Measurements from ENCODE around the gene CMTM4. TPM values are rescaled to one million over a fixed set of nuclear protein-coding genes. Genes with fewer than 3 reads are reported as not detected.

Gene CMTM4
- total and polyA plus RNA-seq, 2 of the 4 experiments (the other 2 are of a cell fraction) = 9.0 to 14.5 TPM

- H3K27me3 ChIP-seq (ENCODE audit: control insufficient read depth, insufficient read depth, low read length) = no peaks in the 10 kb centered on the region
- POLR2A ChIA-PET (ENCODE audit: unreplicated experiment) = no interaction called here
- H2BK15ac ChIP-seq (ENCODE audit: low read depth, low read length) = no peak overlapping the region
- H2BK120ac ChIP-seq (ENCODE audit: low read depth, low read length) = no peak overlapping the region
- H3K56ac ChIP-seq (ENCODE audit: extremely low read depth, insufficient read depth, low read length) = no peak overlapping the region
- no peak overlapping the region for H2AK9ac ChIP-seq (replicated peaks; ENCODE audit: low read depth, low read length, poor library complexity)
- no peak overlapping the region for H3K27ac ChIP-seq (ENCODE audit: insufficient read depth, low read length)
- no peak for DNase-seq
- H2BK20ac ChIP-seq (ENCODE audit: low read depth, low read length) = no peak overlapping the region
- H2AFZ ChIP-seq (replicated peaks; ENCODE audit: low read length, poor library complexity) = no peak overlapping the region
- no peak overlapping the region for H2BK5ac ChIP-seq (ENCODE audit: low read depth, low read length, poor library complexity, severe bottlenecking)
- no TSS peak for BruUV-seq (replicated peaks)
- peaks cover 12% of the 10 kb centered on the region for H3K4me1 ChIP-seq (ENCODE audit: control insufficient read depth, insufficient read depth, low read length)
- H4K5ac ChIP-seq (ENCODE audit: low read depth, low read length) = no peak overlapping the region
- H3K23ac ChIP-seq (ENCODE audit: low read depth, low read length) = no peak overlapping the region
- CTCF ChIA-PET = no interaction called here
- H3K4me3 ChIP-seq (ENCODE audit: insufficient read depth, low read depth, low read length) = no peak overlapping the region
- H3K9ac ChIP-seq (ENCODE audit: low read depth, low read length) = no peak overlapping the region
- H3K4ac ChIP-seq (ENCODE audit: low read depth, low read length) = no peak overlapping the region
- peaks cover 45% of the 10 kb centered on the region for H3K36me3 ChIP-seq (ENCODE audit: control insufficient read depth, insufficient read depth, low read length)
- H3K9me1 ChIP-seq (ENCODE audit: insufficient read depth, low read length) = peaks cover 5% of the 10 kb centered on the region
- WGBS, 2 experiments (ENCODE audit: extremely low coverage in 2 of 2, insufficient read length in 1 of 2) = no CpG with 5 or more reads among the region's 3 CpGs
- no peak overlapping the region for H4K8ac ChIP-seq (ENCODE audit: low read depth in 2 of 2, low read length in 2 of 2)
- H3K14ac ChIP-seq (replicated peaks; ENCODE audit: low read depth, low read length) = no peak overlapping the region
- peaks cover 82% of the 10 kb centered on the region for H4K20me1 ChIP-seq (ENCODE audit: insufficient read depth, low read length)
- no peak overlapping the region for H3K4me2 ChIP-seq (ENCODE audit: low read depth, low read length)
- H3K18ac ChIP-seq (ENCODE audit: low read depth, low read length) = no peak overlapping the region
- no peak overlapping the region for H2AK5ac ChIP-seq (ENCODE audit: low read depth, low read length)
- H3K9me3 ChIP-seq (ENCODE audit: control insufficient read depth, insufficient read depth, low read length) = no peaks in the 10 kb centered on the region
- ATAC-seq (ENCODE audit: low read depth) = no peak
- TF ChIP-seq RCOR1 (IDR thresholded peaks at IDR 0.05; ENCODE audit: insufficient replicate concordance, low read length) = no peak
- no peak for TF ChIP-seq CEBPB (IDR thresholded peaks at IDR 0.05; ENCODE audit: low read depth, low read length)
- in situ Hi-C loops (cut with MboI; ENCODE audit: low sequenced_read_pairs) = no loop called here
- H4K91ac ChIP-seq (ENCODE audit: insufficient read depth, low read depth, low read length) = no peak overlapping the region
- dilution Hi-C loops (cut with HindIII; ENCODE audit: low sequenced_read_pairs, unreplicated experiment) = no loop called here
- peaks cover 32 to 78% of the 10 kb centered on the region in 2 experiments for H3K79me1 ChIP-seq (ENCODE audit: low read depth in 1 of 2, low read length in 2 of 2)
- intact Hi-C loops (cut with micrococcal nuclease) = loop anchor here (10.0 kb wide), 1 partner anchor 341 kb away; no protein-coding TSS in a partner anchor
Observed at GRCh38 chr16:66746048-66746447, 49.5 kb upstream of the CMTM4 start.

Data from IMR-90 (cell line).